ENCODE results near the gene CHTF18.
A peak's percentile ranks its signal among the peaks of the same experiment; 100 is the strongest.
"Not testable (repeated sequence)": the region's sequence is repeated elsewhere in the genome, so short reads cannot be mapped to it uniquely, and the experiment has no call there.

Gene CHTF18

DNA sequence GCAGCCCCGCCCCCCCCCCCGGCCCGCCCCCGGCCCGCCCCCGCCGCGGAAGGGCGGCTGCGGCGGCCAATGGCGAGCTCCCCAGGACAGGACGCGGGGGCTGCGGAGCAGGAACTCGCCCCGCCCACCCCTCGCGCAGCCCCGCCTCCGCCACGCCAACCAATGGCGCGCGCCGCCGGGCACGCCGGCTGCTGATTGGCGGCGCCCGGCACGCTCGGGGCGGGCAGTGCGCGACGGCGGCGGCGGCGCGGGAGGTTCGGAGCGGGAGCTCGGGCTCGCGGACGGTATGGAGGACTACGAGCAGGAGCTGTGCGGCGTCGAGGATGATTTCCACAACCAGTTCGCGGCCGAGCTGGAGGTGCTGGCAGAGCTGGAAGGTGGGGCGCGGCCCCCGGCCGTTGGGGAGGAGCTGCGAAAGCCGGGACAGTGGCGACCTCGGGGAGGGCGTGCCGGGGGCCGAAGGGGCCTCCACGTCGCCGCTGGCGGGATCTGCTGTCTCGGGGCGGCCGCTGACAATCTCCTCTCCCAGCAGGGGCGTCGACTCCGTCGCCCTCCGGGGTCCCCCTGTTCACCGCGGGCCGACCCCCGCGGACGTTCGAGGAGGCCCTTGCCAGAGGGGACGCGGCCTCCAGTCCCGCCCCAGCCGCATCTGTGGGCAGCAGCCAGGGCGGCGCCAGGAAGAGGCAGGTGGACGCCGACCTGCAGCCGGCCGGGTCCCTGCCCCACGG, at the start of gene CHTF18:
TSS of gene CHTF18 (plus strand) at position 222 of the 728 bp plus-strand sequence. CDS start at position 287, 65 bp downstream.
- peak; percentile 95 for DNase-seq

DNA sequence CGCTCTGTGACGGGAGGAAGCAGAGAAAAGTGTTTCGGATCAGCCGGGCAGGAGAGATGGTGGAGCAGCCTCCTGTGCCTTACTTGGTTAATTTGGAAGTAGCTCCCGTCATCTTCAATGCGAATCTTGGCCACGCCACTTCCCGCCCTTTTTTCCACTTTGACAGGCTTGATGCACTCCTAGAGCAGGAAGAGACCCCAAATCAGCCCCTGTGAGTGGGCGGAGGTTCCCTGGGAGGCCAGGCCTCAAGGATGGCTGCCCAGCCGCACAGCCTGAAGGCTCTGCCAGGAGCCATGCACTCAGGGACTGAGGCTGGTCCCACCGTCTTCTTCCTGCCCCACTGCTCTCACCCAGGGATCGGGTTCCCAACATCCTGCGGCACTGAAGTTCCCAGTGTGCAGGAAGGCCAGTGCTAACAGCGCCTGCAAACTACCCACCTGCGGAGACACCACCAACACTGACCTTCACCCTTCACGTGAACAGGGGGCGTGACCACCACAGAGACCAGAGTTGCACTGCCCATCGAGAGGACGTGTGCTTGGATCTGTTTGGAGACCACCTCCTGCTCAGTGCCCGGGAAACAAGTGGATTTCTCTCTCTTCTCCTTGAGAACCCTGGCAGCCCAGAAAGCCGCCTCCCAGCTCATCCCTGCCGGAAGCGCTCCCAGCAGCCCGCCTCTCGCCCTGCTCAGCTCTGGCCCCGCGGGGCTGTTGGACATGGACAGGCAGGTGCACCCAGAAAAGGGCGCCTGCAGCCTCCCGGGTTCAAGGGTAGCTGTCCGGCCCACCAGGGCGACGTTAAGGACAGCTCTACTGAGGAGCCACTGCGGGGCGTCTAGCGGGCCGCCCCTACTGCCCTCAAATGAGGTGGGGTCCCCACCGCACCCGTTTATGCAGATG, 48.6 kb upstream of the CHTF18 start:
- DNase-seq, result no peak

DNA sequence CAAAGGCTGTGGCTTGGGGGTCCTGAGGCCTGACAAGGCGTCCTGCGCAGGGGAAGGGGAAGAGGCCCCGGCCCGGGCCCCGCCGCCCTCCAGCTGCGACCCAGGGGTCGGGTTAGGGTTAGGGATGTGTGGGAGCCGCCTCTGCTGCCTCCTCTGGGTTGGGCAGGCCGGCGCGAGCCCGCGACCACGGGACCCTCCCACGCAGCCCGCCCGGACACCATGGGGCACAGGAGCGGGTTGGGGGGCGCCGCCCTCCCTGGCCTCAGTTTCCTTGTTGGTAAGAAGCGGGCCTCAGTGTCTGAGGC, 48.0 kb upstream of the CHTF18 start:
- no peak for DNase-seq

DNA sequence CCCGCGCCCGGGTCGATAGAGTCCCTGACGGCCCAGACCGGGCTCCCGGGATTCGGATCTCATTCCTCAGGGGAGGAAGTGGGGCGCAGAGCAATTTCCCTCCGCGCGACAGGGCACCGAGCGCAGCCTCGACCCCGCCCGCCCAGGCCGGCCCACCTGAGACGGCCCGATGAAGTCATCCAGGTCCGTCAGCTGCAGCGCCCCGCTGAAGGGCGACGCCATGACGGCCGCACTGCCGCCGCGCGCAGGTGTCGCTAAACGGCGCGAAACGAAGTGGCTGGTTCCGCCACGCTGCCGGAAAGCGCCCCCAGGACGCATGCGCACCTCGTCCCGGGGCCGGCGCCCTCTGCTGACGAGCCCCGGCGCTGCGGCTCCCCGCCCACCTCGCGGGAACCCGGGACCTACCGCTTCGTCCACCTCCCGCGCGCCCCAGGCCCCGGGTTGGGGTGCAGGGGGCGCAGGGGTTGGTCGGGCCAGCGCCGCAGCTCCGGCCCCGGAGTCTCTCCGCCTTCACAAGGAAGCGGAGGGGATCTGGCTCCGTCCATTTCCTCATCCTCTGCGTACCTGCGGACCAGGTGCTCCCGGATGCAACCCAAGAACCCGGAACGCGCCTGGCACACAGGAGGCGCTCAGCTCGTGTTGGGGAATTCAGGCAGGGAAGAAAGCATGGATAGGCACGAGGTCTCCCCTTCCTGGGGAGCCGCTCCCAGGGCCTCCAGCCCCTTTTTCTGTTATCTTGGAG, 47.5 kb upstream of the CHTF18 start, which contains the start of gene CIAO3:
TSS of gene CIAO3 (minus strand) at position 234 of the 742 bp plus-strand sequence. CDS start at position 222, 12 bp downstream.
- DNase-seq, result peak; percentile 92

DNA sequence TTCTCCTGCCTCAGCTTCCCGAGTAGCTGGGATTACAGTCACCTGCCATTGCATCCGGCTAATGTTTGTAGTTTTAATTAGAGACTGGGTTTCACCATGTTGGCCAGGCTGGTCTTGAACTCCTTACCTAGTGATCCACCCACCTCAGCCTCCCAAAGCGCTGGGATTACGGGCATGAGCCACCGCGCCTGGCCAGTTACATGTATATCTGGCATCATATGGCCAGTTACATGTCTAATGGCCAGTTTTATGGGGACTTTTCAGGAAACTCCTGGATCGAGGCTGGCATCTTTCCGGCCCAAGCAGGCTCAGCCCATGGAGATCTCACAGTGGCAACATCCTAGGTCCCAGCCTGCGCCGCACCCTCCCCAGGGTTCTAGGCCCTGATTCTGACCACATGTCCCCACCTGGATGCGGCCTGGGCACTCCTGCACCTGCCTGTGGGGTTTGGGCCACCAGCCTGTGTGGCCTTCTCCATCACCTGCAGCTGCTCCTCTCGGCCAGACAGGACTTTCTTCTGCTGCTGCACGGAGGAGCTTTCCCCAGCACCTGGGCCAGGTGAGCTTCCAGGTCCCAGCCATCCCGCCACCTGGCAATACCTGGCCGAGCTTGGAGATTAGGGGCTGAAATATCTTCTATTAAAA, 46.3 kb upstream of the CHTF18 start:
- no peak for DNase-seq

DNA sequence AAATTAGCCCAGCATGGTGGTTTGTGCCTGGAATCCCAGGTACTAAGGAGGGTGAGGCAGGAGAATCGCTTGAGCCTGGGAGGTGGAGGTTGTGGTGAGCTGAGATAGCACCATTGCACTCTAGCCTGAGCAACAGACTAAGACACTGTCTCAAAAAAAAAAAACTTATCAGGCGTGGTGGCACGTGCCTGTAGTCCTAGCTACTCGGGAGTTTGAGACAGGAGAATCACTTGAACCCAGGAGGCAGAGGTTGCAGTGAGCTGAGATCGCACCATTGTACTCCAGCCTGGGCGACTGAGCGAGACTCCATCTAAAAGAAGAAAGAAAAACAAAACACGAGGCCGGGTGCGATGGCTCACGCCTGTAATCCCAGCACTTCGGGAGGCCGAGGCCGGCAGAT, 45.5 kb upstream of the CHTF18 start:
- DNase-seq, result not testable (repeated sequence)

DNA sequence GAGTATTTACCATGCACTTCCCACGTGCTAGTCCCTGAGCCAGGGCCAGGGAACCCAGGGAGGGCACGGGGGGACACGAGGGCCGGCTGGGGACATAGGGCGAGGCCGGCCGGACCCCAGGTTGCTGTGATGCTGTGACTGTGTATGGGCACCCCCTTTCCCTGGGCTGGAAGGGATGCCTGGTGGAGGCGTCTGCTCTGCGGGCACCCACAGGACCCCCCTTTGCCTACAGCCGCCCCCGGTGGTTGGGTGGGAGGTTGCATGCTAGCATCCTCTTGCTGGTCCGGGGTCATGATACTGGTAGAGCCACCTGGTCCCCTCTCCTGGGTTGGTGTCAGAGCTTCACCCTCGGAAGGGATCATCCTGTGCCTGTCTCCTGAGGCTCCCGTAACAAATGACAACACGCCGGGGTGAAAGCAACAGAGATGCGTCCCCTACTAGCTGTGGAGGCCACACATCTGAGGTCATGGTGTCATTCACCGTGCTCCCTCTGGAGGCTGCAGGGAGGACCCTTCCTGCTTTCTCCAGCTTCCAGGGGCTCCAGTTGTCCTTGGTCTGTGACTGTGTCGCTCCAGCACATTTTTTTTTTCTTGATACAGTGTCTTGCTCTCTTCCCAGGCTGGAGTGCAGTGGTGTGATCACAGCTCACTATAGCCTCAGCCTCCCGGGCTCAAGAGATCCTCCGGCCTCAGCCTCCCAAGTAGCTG, 44.5 kb upstream of the CHTF18 start:
- no peak for DNase-seq

DNA sequence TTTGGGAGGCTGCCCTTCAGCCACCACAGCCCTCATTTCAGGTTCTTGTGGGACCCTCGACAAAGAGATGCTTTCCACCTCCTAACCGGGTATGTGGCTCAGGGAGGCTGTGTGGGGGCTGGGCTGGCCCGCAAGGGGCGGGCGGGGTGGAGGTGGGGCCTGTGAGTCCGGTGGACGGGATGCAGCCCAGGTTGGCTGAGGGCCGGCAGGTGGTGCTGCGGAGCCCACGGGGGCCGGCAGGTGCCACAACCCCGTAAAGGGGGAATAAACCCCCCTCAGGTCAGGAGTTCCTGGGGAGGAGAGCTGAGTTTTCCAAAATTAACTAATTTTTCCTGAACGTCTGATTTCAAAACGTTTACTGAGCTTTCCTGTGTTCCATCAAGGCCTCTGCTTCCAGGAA, 42.7 kb upstream of the CHTF18 start:
- DNase-seq, result no peak

DNA sequence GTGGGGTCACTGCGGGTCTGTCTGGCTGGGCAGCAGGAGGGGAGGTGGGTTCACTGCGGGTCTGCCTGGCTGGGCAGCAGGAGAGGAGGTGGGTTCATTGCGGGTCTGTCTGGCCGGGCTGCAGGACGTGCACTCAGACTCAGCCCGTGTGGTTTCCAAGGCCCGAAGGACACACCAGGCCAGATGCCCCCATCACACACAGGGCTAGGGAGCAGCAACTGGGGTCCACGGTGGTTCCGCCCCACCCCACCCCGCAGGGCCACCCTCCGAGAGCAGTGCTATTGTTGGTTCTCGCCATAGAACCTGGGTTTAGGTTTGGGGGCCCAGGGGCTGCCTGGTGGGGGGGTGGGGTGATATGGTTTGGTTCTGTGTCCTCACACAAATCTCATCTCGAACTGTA, 41.8 kb upstream of the CHTF18 start:
- no peak for DNase-seq

DNA sequence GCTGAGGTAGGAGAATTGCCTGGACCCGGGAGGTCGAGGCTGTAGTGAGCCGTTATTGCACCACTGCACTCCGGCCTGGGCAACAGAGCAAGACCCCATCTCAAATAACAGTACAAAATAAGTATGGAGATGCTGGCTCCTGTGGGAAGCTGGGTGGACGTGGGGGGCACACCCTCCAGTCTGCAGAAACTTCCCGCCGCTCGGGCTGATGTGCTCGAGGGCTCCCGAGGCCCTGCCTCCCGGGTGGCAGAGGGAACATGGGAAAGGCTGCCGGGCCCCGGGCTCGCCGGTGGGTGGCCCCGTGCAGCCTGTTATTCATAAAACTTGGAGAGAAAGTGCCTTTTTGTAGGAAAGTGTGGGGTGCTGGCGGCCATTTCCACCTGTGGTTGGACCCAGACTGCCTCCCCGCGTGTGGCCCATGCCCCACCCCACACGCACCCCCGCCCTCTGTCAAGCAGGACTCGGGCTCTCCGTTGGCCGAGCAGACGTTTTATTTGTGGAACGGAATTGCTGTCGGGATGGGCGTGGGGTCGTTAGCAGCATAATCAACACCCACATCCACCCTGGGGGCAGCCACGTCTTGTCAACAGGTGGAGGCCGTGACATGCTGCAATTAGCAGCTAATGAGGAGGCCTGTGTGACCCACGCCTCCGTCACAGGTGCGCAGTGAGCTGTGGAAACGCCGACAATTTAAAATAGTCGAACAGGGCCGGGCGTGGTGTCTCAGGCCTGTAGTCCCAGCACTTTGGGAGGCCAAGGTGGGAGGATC, 40.3 kb upstream of the CHTF18 start:
- no peak for DNase-seq

DNA sequence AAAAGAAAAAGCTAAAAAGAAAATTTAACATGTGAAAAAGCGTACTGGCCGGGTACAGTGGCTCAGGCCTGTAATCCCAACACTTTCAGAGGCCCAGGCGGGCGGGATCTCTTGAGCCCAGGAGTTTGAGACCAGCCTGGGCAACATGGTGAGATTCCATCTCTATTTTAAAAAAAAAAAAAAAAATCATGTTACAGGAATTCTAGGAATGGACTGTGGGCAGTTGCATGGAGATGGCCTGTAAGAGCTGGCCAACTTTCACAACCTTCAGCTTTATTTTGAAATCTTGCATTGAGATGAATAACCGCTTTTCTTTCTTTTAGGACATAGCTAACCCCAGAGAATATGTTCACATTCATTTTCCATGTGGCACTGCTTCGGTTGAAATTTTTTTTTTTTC, 39.4 kb upstream of the CHTF18 start:
- no peak for DNase-seq

DNA sequence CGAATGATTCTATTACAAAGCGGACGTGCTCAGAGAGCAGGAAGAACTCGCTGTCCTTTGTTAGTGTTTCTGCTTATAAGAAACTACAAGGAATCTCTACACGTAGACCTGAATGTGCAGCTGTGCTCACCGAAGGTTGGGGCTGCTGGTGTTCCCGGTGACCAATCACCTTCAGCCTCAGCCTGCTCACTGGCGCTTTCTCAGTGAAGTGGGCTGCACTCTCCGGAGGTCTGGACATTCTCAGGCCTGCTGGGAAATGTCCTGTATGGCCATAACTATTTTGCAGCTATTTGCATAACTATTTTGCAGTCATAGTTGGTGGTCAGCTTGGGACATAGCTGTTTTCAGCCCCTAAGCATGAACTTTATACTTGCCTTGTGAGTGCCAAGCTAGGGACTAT, 37.9 kb upstream of the CHTF18 start:
- DNase-seq, result no peak

DNA sequence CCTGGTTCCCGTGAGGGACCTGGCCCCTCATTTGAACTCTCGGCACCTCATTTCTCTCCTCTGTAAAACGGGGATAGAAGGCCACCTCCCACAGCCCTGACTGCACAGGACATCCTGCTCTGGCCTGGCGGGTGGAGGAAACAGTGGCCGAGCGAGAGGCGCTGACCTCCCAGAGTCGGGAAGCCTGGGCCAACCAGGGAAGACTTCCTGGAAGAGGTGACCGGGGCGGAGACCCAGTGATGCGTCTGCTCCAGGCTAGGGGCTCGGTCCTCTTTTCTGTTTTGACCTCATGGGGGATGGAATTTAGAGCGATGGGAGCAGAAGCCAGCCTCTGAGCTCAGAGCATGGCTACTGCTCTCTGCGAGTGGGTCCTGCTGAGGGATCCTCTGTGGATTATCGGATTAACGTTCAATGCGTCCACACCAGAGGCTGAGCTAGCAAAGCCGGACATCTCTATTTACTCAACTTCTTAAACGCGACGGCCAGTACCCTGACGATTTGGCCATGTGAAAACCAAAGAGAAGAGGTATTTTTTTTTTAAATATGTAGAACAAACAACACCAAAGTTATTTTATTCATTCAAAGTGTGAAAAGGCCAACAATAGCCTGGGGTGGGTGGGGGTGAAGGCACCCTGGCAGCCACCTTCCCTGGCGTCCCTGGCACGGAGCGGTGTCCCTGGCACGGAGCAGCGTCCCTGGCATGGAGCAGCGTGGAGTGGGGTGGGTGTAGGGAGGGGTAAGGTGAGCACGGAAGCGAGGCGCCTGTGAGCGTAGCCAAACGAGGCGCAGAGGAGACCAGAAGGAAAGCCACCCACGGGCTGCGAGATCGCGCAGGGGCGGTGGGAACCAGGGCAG, 37.0 kb upstream of the CHTF18 start:
- no peak for DNase-seq

DNA sequence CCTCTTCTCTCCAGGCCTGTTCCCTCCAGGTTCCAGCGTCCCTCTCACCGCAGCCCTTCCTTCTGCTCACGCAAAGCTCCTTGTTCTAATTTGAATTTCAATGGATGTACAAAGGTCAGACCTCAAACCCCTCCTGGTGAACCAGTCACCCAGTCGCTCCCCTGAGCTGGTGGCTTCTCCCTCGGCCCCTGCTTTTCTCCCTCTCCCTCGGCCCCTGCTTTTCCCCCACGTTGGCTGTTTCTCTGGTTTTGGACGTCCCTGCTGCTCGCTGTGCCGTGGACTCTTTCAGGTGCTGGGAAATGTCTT, 36.5 kb upstream of the CHTF18 start:
- DNase-seq, result no peak

DNA sequence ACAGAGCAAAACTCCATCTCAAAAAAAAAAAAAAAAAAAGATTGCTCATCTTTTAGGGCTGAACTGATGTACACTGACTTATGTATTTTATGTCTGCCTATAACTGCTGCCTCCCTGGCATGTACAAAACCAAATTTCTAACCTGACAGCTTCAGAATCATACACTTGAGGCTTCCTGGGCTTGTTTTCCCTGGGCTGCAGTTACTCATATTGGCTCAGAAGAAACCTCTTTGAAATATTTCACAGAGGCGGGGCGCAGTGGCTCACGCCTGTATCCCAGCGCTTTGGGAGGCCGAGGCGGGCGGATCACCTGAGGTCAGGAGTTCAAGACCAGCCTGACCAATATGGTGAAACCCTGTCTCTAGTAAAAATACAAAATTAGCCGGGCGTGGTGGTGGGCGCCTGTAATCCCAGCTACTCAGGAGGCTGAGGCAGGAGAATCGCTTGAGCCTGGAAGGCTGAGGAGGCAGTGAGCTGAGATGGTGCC, 34.3 kb upstream of the CHTF18 start:
- DNase-seq, result not testable (repeated sequence)

DNA sequence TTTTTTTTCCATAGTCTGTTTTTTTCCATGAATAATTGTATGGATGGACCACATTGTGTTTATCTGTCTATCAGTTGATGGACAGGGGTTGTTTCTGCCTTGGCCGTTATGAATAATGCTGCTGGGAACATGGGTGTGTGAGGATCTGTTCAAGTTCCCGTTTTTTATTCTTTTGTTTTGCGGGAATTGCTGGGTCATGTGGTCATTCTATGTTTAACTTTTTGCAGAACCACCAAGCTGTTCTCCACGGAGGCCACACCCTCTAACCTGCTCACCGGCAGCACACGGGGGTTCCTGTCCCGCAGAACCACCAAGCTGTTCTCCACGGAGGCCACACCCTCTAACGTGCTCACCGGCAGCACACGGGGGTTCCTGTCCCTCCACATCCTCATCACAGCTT, 33.8 kb upstream of the CHTF18 start:
- no peak for DNase-seq

DNA sequence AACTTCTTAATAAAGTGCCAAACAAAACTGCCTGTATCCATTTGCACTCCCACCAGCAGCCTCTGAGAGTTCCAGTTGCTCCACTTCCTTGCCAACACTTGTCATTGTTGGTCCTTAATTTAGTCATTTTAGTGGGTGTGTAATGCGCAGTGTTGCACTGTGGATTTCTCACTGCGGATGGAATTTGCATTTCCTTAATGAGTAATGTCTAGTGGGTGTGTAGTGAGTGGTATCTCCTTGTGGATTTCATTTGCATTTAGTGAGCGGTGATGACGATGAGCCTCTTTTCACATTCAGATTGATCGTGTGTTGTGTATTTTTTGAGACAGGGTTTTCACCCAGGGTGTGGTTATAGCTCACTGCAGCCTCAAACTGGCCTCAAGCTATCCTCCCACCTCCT, 32.0 kb upstream of the CHTF18 start:
- DNase-seq, result no peak

DNA sequence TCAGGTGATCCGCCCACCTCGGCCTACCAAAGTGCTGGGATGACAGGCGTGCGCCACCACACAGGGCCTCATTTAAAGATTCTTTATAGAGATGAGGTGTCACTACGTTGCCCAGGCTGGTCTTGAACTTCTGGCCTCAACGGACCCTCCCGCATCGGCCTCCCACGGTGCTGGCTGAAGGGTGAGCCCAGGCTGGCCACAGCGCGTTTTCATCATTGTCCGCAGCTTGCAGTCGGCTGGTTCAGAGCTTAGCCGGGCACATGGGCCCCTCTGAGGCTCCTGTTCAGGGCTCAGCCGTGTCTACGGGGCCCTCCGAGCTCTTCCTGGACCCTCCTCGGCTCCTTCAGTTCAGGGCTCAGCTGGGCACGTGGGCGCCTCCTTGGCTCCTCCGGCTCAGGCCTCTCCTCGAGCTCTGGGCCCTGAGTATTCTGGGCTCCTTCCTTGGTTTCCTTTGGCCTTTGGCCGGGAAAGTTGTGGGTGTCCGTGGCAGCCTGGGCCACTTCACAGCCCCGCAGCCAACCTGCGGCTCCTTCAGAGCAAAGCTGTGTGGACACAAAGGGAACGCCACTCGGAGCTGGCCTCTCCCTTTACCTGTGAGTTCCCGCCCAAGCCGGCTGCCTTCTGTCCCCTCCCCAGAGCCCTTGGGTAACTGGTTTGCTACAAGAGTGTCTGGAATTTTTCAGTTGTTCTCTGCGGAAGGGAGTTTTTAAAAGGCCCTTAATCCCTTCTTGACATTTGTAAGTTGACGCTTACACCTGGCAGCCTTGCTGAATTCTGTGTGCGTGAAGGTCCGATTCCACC, 29.1 kb upstream of the CHTF18 start:
- no peak for DNase-seq

DNA sequence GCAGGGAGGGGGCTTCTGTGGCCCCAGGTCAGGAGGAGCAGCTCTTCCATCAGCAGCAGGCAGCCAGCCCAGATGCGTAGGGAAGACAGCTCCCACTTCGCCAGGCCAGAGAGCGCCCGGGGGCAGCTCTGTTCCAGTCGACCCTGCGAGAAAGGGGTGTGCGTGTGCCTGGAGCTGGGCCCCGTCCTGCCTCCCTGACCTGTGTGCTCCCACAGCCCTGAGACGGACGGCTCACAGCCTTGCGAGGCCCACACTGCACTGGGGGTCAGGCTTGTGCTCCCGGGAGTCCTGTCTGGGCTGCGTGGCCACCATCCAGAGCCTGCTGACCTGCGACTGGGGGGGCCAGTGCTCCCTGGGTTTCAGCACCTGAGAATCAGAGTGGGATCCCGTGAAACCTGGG, 28.4 kb upstream of the CHTF18 start:
- no peak for DNase-seq
